GM23338 (cell line): ENCODE data around the gene UVRAG. TPM values are rescaled to one million over a fixed set of nuclear protein-coding genes. Genes with fewer than 3 reads are reported as not detected.

ENCODE experiments used
- ATAC-seq: fragments of 200-7000 bp; cut with Tn5 transposase; 3 replicates; pipeline ENCODE4 v1.9.1; 2020
- DNase-seq: peaks from one replicate; pipeline ENCODE4 v3.0.0-alpha.2; 2015; ENCODE audit warnings: low spot score
- H2AFZ ChIP-seq: fragments of 200-600 bp; sonication (generic); 2 replicates; pipeline ENCODE4 v1.8.0; 2016; ENCODE audit warnings: antibody characterized with exemption, mild to moderate bottlenecking, moderate library complexity
- H3F3A ChIP-seq: fragments of 200-600 bp; sonication (generic); replicated peaks from 2 replicates; pipeline ENCODE4 v1.8.0; 2017; ENCODE audit warnings: antibody characterized with exemption, mixed run types, low read depth
- H3K27ac ChIP-seq: fragments of 200-600 bp; sonication (generic); 2 replicates; pipeline ENCODE4 v1.6.1; 2016; ENCODE audit warnings: low read depth
- H3K27me3 ChIP-seq: fragments of 200-600 bp; sonication (generic); 2 replicates; pipeline ENCODE4 v1.8.0; 2016; ENCODE audit warnings: mild to moderate bottlenecking, mixed run types, moderate library complexity; ENCODE audit not compliant: insufficient read depth
- H3K36me3 ChIP-seq: fragments of 200-600 bp; sonication (generic); 2 replicates; pipeline ENCODE4 v1.8.0; 2016; ENCODE audit warnings: mild to moderate bottlenecking; ENCODE audit not compliant: insufficient read depth
- H3K4me1 ChIP-seq: fragments of 200-600 bp; sonication (generic); 2 replicates; pipeline ENCODE4 v1.8.0; 2016; ENCODE audit warnings: mild to moderate bottlenecking, moderate library complexity; ENCODE audit not compliant: insufficient read depth
- H3K4me2 ChIP-seq: fragments of 200-600 bp; sonication (generic); 2 replicates; pipeline ENCODE4 v1.7.1; 2017; ENCODE audit warnings: mixed run types
- H3K4me3 ChIP-seq: fragments of 200-600 bp; sonication (generic); 2 replicates; pipeline ENCODE4 v1.6.1; 2016; ENCODE audit warnings: mixed run types
- H3K79me2 ChIP-seq: fragments of 200-600 bp; sonication (generic); replicated peaks from 2 replicates; pipeline ENCODE4 v1.8.0; 2017; ENCODE audit warnings: mild to moderate bottlenecking; ENCODE audit not compliant: insufficient read depth
- H3K9me2 ChIP-seq: fragments of 200-600 bp; sonication (generic); 2 replicates; pipeline ENCODE4 v1.8.0; 2017; ENCODE audit not compliant: insufficient read depth
- H4K20me1 ChIP-seq: fragments of 200-600 bp; sonication (generic); replicated peaks from 2 replicates; pipeline ENCODE4 v1.8.0; 2017; ENCODE audit warnings: mild to moderate bottlenecking; ENCODE audit not compliant: insufficient read depth
- H3K27ac Mint-ChIP-seq: 2 replicates; pipeline ENCODE4 v1.8.0; 2020; ENCODE audit warnings: inconsistent platforms, mild to moderate bottlenecking, moderate library complexity, mixed read lengths
- H3K27me3 Mint-ChIP-seq: 3 replicates; pipeline ENCODE4 v1.8.0; 2022; ENCODE audit warnings: low read depth, mild to moderate bottlenecking, moderate library complexity, mixed read lengths, inconsistent platforms; ENCODE audit not compliant: insufficient read depth, poor library complexity
- H3K36me3 Mint-ChIP-seq: 3 replicates; pipeline ENCODE4 v1.8.0; 2021; ENCODE audit warnings: low read depth, mild to moderate bottlenecking, inconsistent platforms, moderate library complexity, mixed read lengths
- H3K4me1 Mint-ChIP-seq: 3 replicates; pipeline ENCODE4 v1.8.0; 2020; ENCODE audit warnings: mild to moderate bottlenecking, inconsistent platforms, mixed read lengths
- H3K4me3 Mint-ChIP-seq: 3 replicates; pipeline ENCODE4 v1.8.0; 2021; ENCODE audit warnings: moderate library complexity, mild to moderate bottlenecking, inconsistent platforms, mixed read lengths
- H3K9me3 Mint-ChIP-seq: 3 replicates; pipeline ENCODE4 v1.8.0; 2020; ENCODE audit warnings: moderate library complexity, mild to moderate bottlenecking, inconsistent platforms, mixed read lengths
- CREB1 ChIP-seq: fragments of 250-450 bp; sonication (Bioruptor Pico); IDR thresholded peaks from 2 replicates; pipeline ENCODE4 v1.5.0; 2020; ENCODE audit warnings: low read depth, mild to moderate bottlenecking, moderate library complexity
- CTCF ChIP-seq, 2 experiments: fragments of 200-600 bp in 1 of 2; sonication (generic) in 1 of 2; conservative IDR thresholded peaks; 2 replicates each; pipeline versions ENCODE4 v1.5.1 to v1.6.1; 2016 to 2017; ENCODE audit warnings: antibody characterized with exemption in 2 of 2, low read depth in 2 of 2, mild to moderate bottlenecking in 2 of 2, moderate library complexity in 1 of 2
- ETS1 ChIP-seq: IDR thresholded peaks from 2 replicates; pipeline ENCODE4 v1.6.1; 2016; ENCODE audit warnings: antibody characterized with exemption
- EZH2 ChIP-seq: fragments of 200-600 bp; sonication (generic); IDR thresholded peaks from one replicate; pipeline ENCODE4 v1.8.0; 2017; ENCODE audit warnings: antibody characterized with exemption, mild to moderate bottlenecking, low read depth; ENCODE audit not compliant: unreplicated experiment
- EZH2phosphoT487 ChIP-seq: fragments of 200-600 bp; sonication (generic); IDR thresholded peaks from one replicate; pipeline ENCODE4 v1.8.1; 2018; ENCODE audit warnings: antibody characterized with exemption; ENCODE audit not compliant: unreplicated experiment
- NANOG ChIP-seq: IDR thresholded peaks from 2 replicates; pipeline ENCODE4 v1.6.1; 2016; ENCODE audit warnings: antibody characterized with exemption, borderline replicate concordance
- POLR2AphosphoS5 ChIP-seq: IDR thresholded peaks from 2 replicates; pipeline ENCODE4 v1.6.1; 2016; ENCODE audit warnings: antibody characterized with exemption, low read depth
- REST ChIP-seq: IDR thresholded peaks from one replicate; pipeline ENCODE4 v1.6.1; 2018; ENCODE audit warnings: antibody characterized with exemption; ENCODE audit not compliant: unreplicated experiment
- STAT1 ChIP-seq: IDR thresholded peaks from one replicate; pipeline ENCODE4 v1.6.1; 2016; ENCODE audit warnings: antibody characterized with exemption; ENCODE audit not compliant: unreplicated experiment
- ZNF114 ChIP-seq: fragments of 250-450 bp; sonication (Bioruptor Pico); IDR thresholded peaks from 2 replicates; pipeline ENCODE4 v1.5.0; 2020; ENCODE audit warnings: mild to moderate bottlenecking, moderate library complexity
- ZNF331 ChIP-seq: fragments of 250-450 bp; sonication (Bioruptor Pico); IDR thresholded peaks from 2 replicates; pipeline ENCODE4 v1.5.0; 2020; ENCODE audit warnings: low read depth, mild to moderate bottlenecking, moderate library complexity
- ZNF462 ChIP-seq: fragments of 250-450 bp; sonication (Bioruptor Pico); IDR thresholded peaks from 2 replicates; pipeline ENCODE4 v1.5.0; 2020; ENCODE audit warnings: mild to moderate bottlenecking, moderate library complexity
- polyA plus RNA-seq: library from polyadenylated mRNA; unstranded; fragments of >200 nt; fragmentation: Nextera tagmentation; extraction: Ambion mirVana; gene quantifications from 2 replicates; pipeline ENCODE4 v1.2.1, GENCODE V29; 2016
- total RNA-seq: library from RNA; depleted of rRNA; stranded (reverse); fragments of >200 nt; shearing (Covaris generic); gene quantifications from 2 replicates; pipeline ENCODE4 v1.2.3, GENCODE V29; 2014

The UVRAG gene
- total and polyA plus RNA-seq, 2 experiments from 2014 or later, result 15.3 to 17.4 TPM

GRCh38 chr11:75821202-75821601 is 6.2 kb downstream of the UVRAG start (continued):
- TF ChIP-seq ZNF462 (CRISPR knock-in tag), result no peak
- no peak for TF ChIP-seq STAT1
- no peak for TF ChIP-seq CREB1
- TF ChIP-seq EZH2, result no peak
- no peak for TF ChIP-seq POLR2AphosphoS5

GRCh38 chr11:75822541-75822940 is 7.5 kb downstream of the UVRAG start:
- H3K4me1 ChIP-seq, result no peaks in the 10 kb centered on the region
- H4K20me1 ChIP-seq, result peaks cover under 1% of the 10 kb centered on the region; the same call in 1 of the 2 replicates
- H3K4me3 ChIP-seq, result no peak overlapping the region
- H2AFZ ChIP-seq, result no peak overlapping the region
- no peak for ATAC-seq
- H3F3A ChIP-seq, result no peaks in the 10 kb centered on the region
- no peak overlapping the region for H3K4me3 Mint-ChIP-seq
- 0 out of 3 replicates have a peak, but pooled peaks cover 3% of the 10 kb centered on the region for H3K36me3 Mint-ChIP-seq
- H3K9me2 ChIP-seq, result no peaks in the 10 kb centered on the region
- H3K27ac ChIP-seq, result no peak overlapping the region
- H3K79me2 ChIP-seq, result peaks cover 77% of the 10 kb centered on the region
- H3K27me3 Mint-ChIP-seq, result peaks cover 4% of the 10 kb centered on the region
- DNase-seq, result no peak
- no peaks in the 10 kb centered on the region for H3K27me3 ChIP-seq
- H3K9me3 Mint-ChIP-seq, result no peaks in the 10 kb centered on the region
- H3K4me1 Mint-ChIP-seq, result peaks cover 3% of the 10 kb centered on the region; the same call in 1 of the 3 replicates
- H3K36me3 ChIP-seq, result no peaks in the 10 kb centered on the region
- H3K4me2 ChIP-seq, result no peak overlapping the region
- no peak overlapping the region for H3K27ac Mint-ChIP-seq
- no peak for TF ChIP-seq EZH2phosphoT487
- TF ChIP-seq ZNF114, result no peak
- TF ChIP-seq ETS1, result no peak
- no peak for TF ChIP-seq REST
- TF ChIP-seq ZNF331 (CRISPR knock-in tag), result no peak
- no peak for TF ChIP-seq EZH2
- TF ChIP-seq POLR2AphosphoS5, result no peak
- no peak for TF ChIP-seq NANOG
- TF ChIP-seq CREB1, result no peak
- TF ChIP-seq CTCF (conservative IDR thresholded peaks at IDR 0.05; ENCODE audit: low read depth in 2 of 2), result no peak
